Trophoblast cell (in vitro differentiated cells and primary cell): Measurements from ENCODE around the gene ZGRF1.

ENCODE experiments used
- DNase-seq, 2 donors: peaks; one replicate each; pipeline ENCODE4 v3.0.0-alpha.2; 2016
- H2AFZ ChIP-seq: 2 replicates; pipeline ENCODE4 v1.6.1; 2013; ENCODE audit warnings: low read length, moderate library complexity, mild to moderate bottlenecking; ENCODE audit not compliant: insufficient read depth, poor library complexity
- H2AK5ac ChIP-seq: 2 replicates; pipeline ENCODE4 v1.6.1; 2013; ENCODE audit warnings: mild to moderate bottlenecking, low read length
- H2BK120ac ChIP-seq: 2 replicates; pipeline ENCODE4 v1.6.1; 2013; ENCODE audit warnings: low read length, mild to moderate bottlenecking, moderate library complexity; ENCODE audit not compliant: insufficient read depth, poor library complexity
- H2BK12ac ChIP-seq: 2 replicates; pipeline ENCODE4 v1.6.1; 2013; ENCODE audit warnings: mild to moderate bottlenecking, low read length, moderate library complexity
- H2BK5ac ChIP-seq: 2 replicates; pipeline ENCODE4 v1.6.1; 2013; ENCODE audit warnings: low read length, low read depth, moderate library complexity, mild to moderate bottlenecking; ENCODE audit not compliant: poor library complexity
- H3K14ac ChIP-seq: 2 replicates; pipeline ENCODE4 v1.6.1; 2013; ENCODE audit warnings: mild to moderate bottlenecking, low read length
- H3K18ac ChIP-seq: 2 replicates; pipeline ENCODE4 v1.6.1; 2013; ENCODE audit warnings: mild to moderate bottlenecking, low read length
- H3K23ac ChIP-seq: 2 replicates; pipeline ENCODE4 v1.6.1; 2013; ENCODE audit warnings: low read length
- H3K27ac ChIP-seq: 2 replicates; pipeline ENCODE4 v1.5.1; 2013; ENCODE audit warnings: low read depth, mild to moderate bottlenecking, inconsistent platforms, low read length, moderate library complexity
- H3K27me3 ChIP-seq: 2 replicates; pipeline ENCODE4 v1.6.1; 2013; ENCODE audit warnings: inconsistent platforms, mild to moderate bottlenecking, low read length, moderate library complexity; ENCODE audit not compliant: insufficient read depth
- H3K36me3 ChIP-seq, 2 experiments: 1 replicate in 1 of 2; 2 replicates in 1 of 2; pipeline ENCODE4 v1.6.1; 2013; ENCODE audit warnings: low read length in 2 of 2, mild to moderate bottlenecking in 2 of 2, moderate library complexity in 1 of 2; ENCODE audit not compliant: insufficient read depth in 2 of 2, control insufficient read depth in 1 of 2
- H3K4ac ChIP-seq: 2 replicates; pipeline ENCODE4 v1.6.1; 2013; ENCODE audit warnings: low read depth, mild to moderate bottlenecking, low read length, moderate library complexity
- H3K4me1 ChIP-seq, 2 experiments: 1 replicate in 1 of 2; 2 replicates in 1 of 2; pipeline ENCODE4 v1.6.1; 2013; ENCODE audit warnings: low read length in 2 of 2, mild to moderate bottlenecking in 2 of 2, moderate library complexity in 1 of 2; ENCODE audit not compliant: insufficient read depth in 2 of 2, control insufficient read depth in 1 of 2
- H3K4me2 ChIP-seq: 2 replicates; pipeline ENCODE4 v1.6.1; 2013; ENCODE audit warnings: inconsistent platforms, mild to moderate bottlenecking, low read length, moderate library complexity
- H3K4me3 ChIP-seq: 2 replicates; pipeline ENCODE4 v1.5.1; 2013; ENCODE audit warnings: mild to moderate bottlenecking, low read depth, low read length, inconsistent platforms
- H3K79me1 ChIP-seq: one replicate; pipeline ENCODE4 v1.6.1; 2013; ENCODE audit warnings: low read length
- H3K79me2 ChIP-seq: 2 replicates; pipeline ENCODE4 v1.6.1; 2013; ENCODE audit warnings: low read length, mild to moderate bottlenecking; ENCODE audit not compliant: control insufficient read depth, insufficient read depth, poor library complexity
- H3K9ac ChIP-seq: 2 replicates; pipeline ENCODE4 v1.6.1; 2013; ENCODE audit warnings: mild to moderate bottlenecking, low read length
- H3K9me3 ChIP-seq: 2 replicates; pipeline ENCODE4 v1.6.1; 2013; ENCODE audit warnings: low read depth, mild to moderate bottlenecking, control low read depth, inconsistent platforms, low read length; ENCODE audit not compliant: insufficient read depth
- H4K12ac ChIP-seq: 2 replicates; pipeline ENCODE4 v1.6.1; 2013; ENCODE audit warnings: low read depth, mild to moderate bottlenecking, low read length, moderate library complexity
- H4K8ac ChIP-seq: 2 replicates; pipeline ENCODE4 v1.6.1; 2013; ENCODE audit warnings: low read depth, mild to moderate bottlenecking, low read length, moderate library complexity
- H4K91ac ChIP-seq: one replicate; pipeline ENCODE4 v1.6.1; 2013; ENCODE audit warnings: low read depth, mild to moderate bottlenecking, low read length, moderate library complexity
- WGBS: extraction: QIAGEN DNeasy Blood & Tissue Kit; methylation state at CpG from one replicate; pipeline ENCODE4 v1.1.7; 2013; ENCODE audit warnings: missing lambda C conversion rate; ENCODE audit not compliant: insufficient read length, insufficient coverage; ENCODE audit errors: extremely low coverage; 5-methylcytosine and 5-hydroxymethylcytosine counted together

Gene ZGRF1

DNA sequence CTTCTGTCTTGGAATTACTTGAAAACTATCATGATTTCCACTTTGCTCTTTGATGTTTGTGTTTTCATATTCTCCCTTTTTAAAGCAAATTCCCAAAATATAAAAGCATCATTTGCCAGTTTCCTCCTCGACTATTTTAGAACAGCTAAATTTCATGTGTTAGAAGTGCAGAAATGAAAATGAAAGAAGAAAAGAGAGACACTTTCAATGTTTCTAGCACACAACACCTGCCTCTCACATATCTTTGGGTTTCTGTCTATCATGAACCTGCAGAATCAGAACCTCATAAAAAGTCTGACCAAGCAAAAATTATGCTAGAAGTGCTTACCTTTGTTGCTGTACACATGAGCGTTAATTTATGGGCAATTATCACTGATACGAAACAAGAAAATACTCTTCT is 118.8 kb downstream of the ZGRF1 start:
- Histone ChIP-seq H4K91ac (no peak overlapping the region), H3K79me2 (no peaks in the 10 kb centered on the region)
- no CpG with 5 or more reads among the region's 3 CpGs for WGBS

GRCh38 chr4:112517067-112517634 is 119.6 kb downstream of the ZGRF1 start:
- Histone ChIP-seq H2AFZ (no peak overlapping the region), H3K14ac (no peak overlapping the region), H4K12ac (no peak overlapping the region), H3K79me2 (no peaks in the 10 kb centered on the region), H3K9me3 (peaks cover 4% of the 10 kb centered on the region), H2BK120ac (no peak overlapping the region), H4K8ac (no peak overlapping the region), H3K18ac (no peak overlapping the region), H2BK5ac (no peak overlapping the region), H3K4me1 (peaks cover 15 to 22% of the 10 kb centered on the region in 2 experiments), H3K4me3 (no peak overlapping the region), H2AK5ac (no peak overlapping the region), H3K4me2 (no peak overlapping the region), H3K27ac (no peak overlapping the region), H3K9ac (no peak overlapping the region), H3K23ac (no peak overlapping the region), H3K79me1 (no peaks in the 10 kb centered on the region), H3K27me3 (peaks cover 68% of the 10 kb centered on the region), H4K91ac (no peak overlapping the region), H2BK12ac (no peak overlapping the region), H3K4ac (no peak overlapping the region), H3K36me3 (no peaks in the 10 kb centered on the region)
- WGBS, result no CpG with 5 or more reads among the region's 20 CpGs
- DNase-seq, result no peak

More for the DNA sequence above, 118.8 kb downstream of the ZGRF1 start:
- H2BK12ac ChIP-seq, result no peak overlapping the region
- H3K4me3 ChIP-seq, result no peak overlapping the region
- H3K27ac ChIP-seq, result no peak overlapping the region
- H3K14ac ChIP-seq, result no peak overlapping the region
- peaks cover 17 to 22% of the 10 kb centered on the region in 2 experiments for H3K4me1 ChIP-seq
- H4K8ac ChIP-seq, result no peak overlapping the region
- no peak overlapping the region for H2AFZ ChIP-seq
- H3K4ac ChIP-seq, result no peak overlapping the region
- H3K18ac ChIP-seq, result no peak overlapping the region
- no peak overlapping the region for H4K12ac ChIP-seq
- DNase-seq, result no peak
- H3K9ac ChIP-seq, result no peak overlapping the region
- H2AK5ac ChIP-seq, result no peak overlapping the region
- no peak overlapping the region for H3K23ac ChIP-seq
- no peaks in the 10 kb centered on the region for H3K36me3 ChIP-seq
- H3K27me3 ChIP-seq, result peaks cover 71% of the 10 kb centered on the region
- no peak overlapping the region for H2BK120ac ChIP-seq
- no peak overlapping the region for H3K4me2 ChIP-seq
- H2BK5ac ChIP-seq, result no peak overlapping the region
- peaks cover 4% of the 10 kb centered on the region for H3K9me3 ChIP-seq
- no peaks in the 10 kb centered on the region for H3K79me1 ChIP-seq

DNA sequence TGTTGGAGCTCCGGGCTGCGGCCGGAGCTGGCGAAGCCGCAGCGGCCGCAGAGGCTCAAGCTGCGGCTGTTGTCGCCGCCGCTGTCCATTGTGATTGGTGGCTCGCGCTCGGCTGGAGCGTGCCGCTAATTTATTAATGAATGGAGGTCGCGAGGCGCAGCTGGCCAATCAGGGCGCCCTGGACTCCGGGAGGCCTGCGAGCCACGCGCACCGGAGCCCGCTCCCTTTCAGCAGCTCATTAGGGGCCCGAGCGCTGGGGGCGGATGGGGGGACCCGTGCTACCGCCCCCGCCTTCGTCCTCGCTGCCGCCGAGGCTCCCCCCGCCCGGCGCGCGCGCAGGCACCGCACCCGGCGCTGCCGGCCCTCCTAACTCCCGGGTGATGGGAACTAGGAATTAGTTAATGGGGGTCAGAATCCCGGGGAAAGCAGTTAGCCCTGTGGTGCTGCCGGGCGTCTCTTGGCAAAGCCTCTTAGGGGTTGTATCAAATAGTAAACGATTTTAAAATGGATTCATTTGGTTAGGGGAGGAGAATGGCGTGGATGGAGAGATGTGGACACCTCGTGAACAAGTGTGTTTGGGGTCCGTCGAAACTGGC is 120.1 kb downstream of the ZGRF1 start:
- Histone ChIP-seq H2AK5ac (no peak overlapping the region), H3K4me1 (peaks cover 15 to 22% of the 10 kb centered on the region in 2 experiments), H2BK5ac (no peak overlapping the region), H3K9ac (no peak overlapping the region), H3K9me3 (peaks cover 4% of the 10 kb centered on the region), H3K23ac (no peak overlapping the region), H3K14ac (no peak overlapping the region), H3K79me1 (no peaks in the 10 kb centered on the region), H3K79me2 (no peaks in the 10 kb centered on the region), H4K91ac (no peak overlapping the region), H4K12ac (no peak overlapping the region), H3K4ac (no peak overlapping the region), H2BK12ac (no peak overlapping the region), H3K27me3 (peaks cover 68% of the 10 kb centered on the region), H4K8ac (no peak overlapping the region), H2AFZ (no peak overlapping the region), H3K36me3 (no peaks in the 10 kb centered on the region), H3K27ac (no peak overlapping the region), H2BK120ac (no peak overlapping the region), H3K18ac (no peak overlapping the region), H3K4me3 (no peak overlapping the region), H3K4me2 (peak overlapping the region; percentile 33)
- DNase-seq, result peak; percentile 11 to 39
- WGBS, result no CpG with 5 or more reads among the region's 55 CpGs

- Histone ChIP-seq H4K12ac (no peak within 1 kb of the TSS), H3K36me3 (no peaks in the 10 kb centered on the region), H3K4me2 (peak within 1 kb of the TSS; percentile 99), H3K23ac (no peak within 1 kb of the TSS), H2BK120ac (no peak within 1 kb of the TSS), H4K91ac (no peak within 1 kb of the TSS), H4K8ac (no peak within 1 kb of the TSS), H3K27me3 (peaks cover 68% of the 10 kb centered on the region), H2AK5ac (no peak within 1 kb of the TSS), H3K27ac (no peak within 1 kb of the TSS), H3K4ac (no peak within 1 kb of the TSS), H3K14ac (no peak within 1 kb of the TSS), H3K79me2 (no peaks in the 10 kb centered on the region), H3K9me3 (peaks cover 4% of the 10 kb centered on the region), H3K4me1 (peaks cover 19 to 22% of the 10 kb centered on the region in 2 experiments), H3K18ac (no peak within 1 kb of the TSS), H3K79me1 (no peaks in the 10 kb centered on the region), H3K4me3 (peak within 1 kb of the TSS; percentile 66), H2BK5ac (no peak within 1 kb of the TSS), H2AFZ (peak within 1 kb of the TSS; percentile 59), H3K9ac (no peak within 1 kb of the TSS), H2BK12ac (no peak within 1 kb of the TSS)
- no CpG with 5 or more reads among the region's 15 CpGs for WGBS
- DNase-seq, result no peak
Measured at GRCh38 chr4:112516066-112516470, 120.6 kb downstream of the ZGRF1 start, which contains the start of gene NEUROG2. Gene NEUROG2 (minus strand): TSS chr4:112516180. CDS start chr4:112515475, 705 bp downstream.
